Vagina (tissue), 2 donors: Measurements from ENCODE around the gene GREB1. TPM values are rescaled to one million over a fixed set of nuclear protein-coding genes. Genes with fewer than 3 reads are reported as not detected.

Experiments used
- DNase-seq, 2 donors: peaks; one replicate each; pipeline ENCODE4 v3.0.0-alpha.2; 2017; ENCODE audit errors: extremely low spot score in 2 of 2
- H3K27ac ChIP-seq: fragments of 200-600 bp; sonication (generic); one replicate; pipeline ENCODE4 v1.5.1; 2019
- H3K27me3 ChIP-seq: fragments of 200-600 bp; sonication (generic); one replicate; pipeline ENCODE4 v1.5.1; 2019
- H3K36me3 ChIP-seq, 2 donors: fragments of 200-600 bp; sonication (generic); one replicate each; pipeline ENCODE4 v1.5.1; 2017 to 2019
- H3K4me1 ChIP-seq: fragments of 200-600 bp; sonication (generic); one replicate; pipeline ENCODE4 v1.5.1; 2019
- H3K4me3 ChIP-seq, 2 donors: fragments of 200-600 bp; sonication (generic); 1 replicate in 1 of 2; 2 replicates in 1 of 2; pipeline ENCODE4 v1.5.1; 2016 to 2019
- H3K9me3 ChIP-seq: fragments of 200-600 bp; sonication (generic); one replicate; pipeline ENCODE4 v1.5.1; 2019
- POLR2A ChIP-seq, 2 donors: fragments of 450-650 bp; IDR thresholded peaks; one replicate each; pipeline ENCODE4 v1.6.1; 2017; ENCODE audit warnings: antibody characterized with exemption in 2 of 2, mild to moderate bottlenecking in 2 of 2, moderate library complexity in 2 of 2
- POLR2AphosphoS5 ChIP-seq, 2 donors: sonication (generic); formaldehyde crosslinking; IDR thresholded peaks; one replicate each; pipeline ENCODE4 v1.9.0; 2017; ENCODE audit warnings: antibody characterized with exemption in 2 of 2, mild to moderate bottlenecking in 2 of 2, low read depth in 1 of 2; ENCODE audit not compliant: insufficient read depth in 1 of 2
- intact Hi-C: fragments of 100-400 bp; cut with DNase I; formaldehyde crosslinking; loops from one replicate; pipeline ENCODE4 v1.15.1; 2023
- microRNA-seq: library from miRNA; unstranded; fragments of <30 nt; microRNA quantifications from one replicate; pipeline ENCODE4, GENCODE V29; 2017; ENCODE audit warnings: borderline number of aligned reads, borderline replicate concordance
- small RNA-seq: library from RNA; depleted of rRNA; stranded (forward); fragments of <200 nt; gene quantifications from one replicate; pipeline ENCODE3, GENCODE V24; 2016
- total RNA-seq: library from RNA; depleted of rRNA; stranded (reverse); fragments of >200 nt; gene quantifications from one replicate; pipeline ENCODE4 v1.2.3, GENCODE V29; 2016
- TF ChIP-seq, protein P1 (sequence below), 3 experiments: fragments of 450-650 bp in 2 of 3; fragments of 200-600 bp in 1 of 3; sonication (generic) in 1 of 3; IDR thresholded peaks; one replicate each; pipeline ENCODE4 v1.5.1; 2017 to 2019; ENCODE audit warnings: antibody characterized with exemption in 3 of 3, mild to moderate bottlenecking in 2 of 3, moderate library complexity in 2 of 3

GREB1 gene
- total RNA-seq, 1 donor from 2014 or later, result 35.4 TPM

DNA sequence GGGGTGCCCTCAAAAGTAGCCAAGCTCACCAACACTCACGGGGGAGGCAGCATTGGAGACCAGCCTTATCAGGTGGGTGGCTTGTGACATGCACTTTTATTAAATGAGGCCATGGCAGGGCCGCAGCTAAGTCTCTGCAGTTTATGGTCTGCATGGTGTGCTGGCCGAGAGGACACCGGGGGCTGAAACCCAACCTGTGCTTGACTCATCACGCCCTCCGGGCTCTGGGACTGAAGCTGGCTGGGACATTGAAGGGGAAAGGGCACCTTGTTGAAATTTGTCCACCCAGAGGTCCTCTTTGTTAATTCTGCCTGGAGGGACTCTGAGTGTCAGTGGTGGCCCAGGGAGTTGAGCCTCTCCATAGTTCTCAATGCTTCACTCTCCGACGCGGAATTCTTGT is 153.9 kb downstream of the GREB1 start:
- H3K4me3 ChIP-seq, result no peak overlapping the region
- intact Hi-C loops, result loop anchor here (5.0 kb wide), 1 partner anchor 90 kb away; no protein-coding TSS in a partner anchor
- H3K27ac ChIP-seq, result no peak overlapping the region

DNA sequence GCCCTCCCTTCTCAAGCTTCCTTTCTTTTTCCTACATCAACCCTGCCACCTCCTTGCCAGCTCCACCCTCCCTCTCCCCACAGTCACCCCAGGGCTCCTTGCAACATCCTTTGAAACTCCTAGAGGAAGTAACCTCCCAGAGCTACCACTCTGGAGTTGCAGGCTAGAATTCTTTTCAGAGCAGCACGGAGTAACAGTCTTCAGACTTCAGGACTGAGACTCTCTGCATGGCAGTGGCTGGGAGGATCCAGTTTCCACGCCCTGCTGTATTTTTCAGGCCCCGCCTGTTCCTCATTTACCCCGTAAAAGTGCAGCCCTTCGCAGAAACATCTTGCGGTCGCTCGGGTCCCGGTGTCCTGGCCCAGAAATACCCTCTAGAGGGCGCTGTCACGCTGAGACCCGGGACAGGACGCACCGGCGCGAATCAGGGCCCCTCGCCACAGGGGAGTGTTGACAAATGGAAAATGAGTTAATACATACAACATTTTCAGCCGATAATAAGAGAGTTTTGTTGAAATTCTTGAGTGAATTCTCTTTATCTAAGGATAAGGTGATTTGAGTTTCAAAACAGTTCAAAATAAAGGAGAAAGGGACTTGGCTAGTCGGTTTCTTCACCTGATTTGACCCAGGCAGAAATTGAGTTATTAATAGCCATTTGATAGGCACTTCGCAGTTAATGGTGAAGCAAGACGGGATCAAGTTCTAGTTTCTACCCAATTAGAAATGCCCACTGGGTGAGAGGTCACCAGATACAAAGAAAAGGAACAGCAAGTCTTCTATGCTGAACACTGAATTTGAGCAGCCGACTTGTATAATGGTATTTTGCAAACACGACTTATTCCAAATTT is 154.6 kb downstream of the GREB1 start:
- peak overlapping the region; percentile 53 for H3K27ac ChIP-seq
- intact Hi-C loops, result loop anchor here (5.0 kb wide), 1 partner anchor 89 kb away; no protein-coding TSS in a partner anchor

More for the DNA sequence above, 153.9 kb downstream of the GREB1 start:
- no peak for DNase-seq
- TF ChIP-seq, protein P1, sequence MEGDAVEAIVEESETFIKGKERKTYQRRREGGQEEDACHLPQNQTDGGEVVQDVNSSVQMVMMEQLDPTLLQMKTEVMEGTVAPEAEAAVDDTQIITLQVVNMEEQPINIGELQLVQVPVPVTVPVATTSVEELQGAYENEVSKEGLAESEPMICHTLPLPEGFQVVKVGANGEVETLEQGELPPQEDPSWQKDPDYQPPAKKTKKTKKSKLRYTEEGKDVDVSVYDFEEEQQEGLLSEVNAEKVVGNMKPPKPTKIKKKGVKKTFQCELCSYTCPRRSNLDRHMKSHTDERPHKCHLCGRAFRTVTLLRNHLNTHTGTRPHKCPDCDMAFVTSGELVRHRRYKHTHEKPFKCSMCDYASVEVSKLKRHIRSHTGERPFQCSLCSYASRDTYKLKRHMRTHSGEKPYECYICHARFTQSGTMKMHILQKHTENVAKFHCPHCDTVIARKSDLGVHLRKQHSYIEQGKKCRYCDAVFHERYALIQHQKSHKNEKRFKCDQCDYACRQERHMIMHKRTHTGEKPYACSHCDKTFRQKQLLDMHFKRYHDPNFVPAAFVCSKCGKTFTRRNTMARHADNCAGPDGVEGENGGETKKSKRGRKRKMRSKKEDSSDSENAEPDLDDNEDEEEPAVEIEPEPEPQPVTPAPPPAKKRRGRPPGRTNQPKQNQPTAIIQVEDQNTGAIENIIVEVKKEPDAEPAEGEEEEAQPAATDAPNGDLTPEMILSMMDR (IDR thresholded peaks at IDR 0.05), result no peak
- TF ChIP-seq POLR2AphosphoS5 (IDR thresholded peaks at IDR 0.05; ENCODE audit: insufficient read depth in 1 of 2, low read depth in 1 of 2), result no peak
- peaks cover 15% of the 10 kb centered on the region for H3K4me1 ChIP-seq
- H3K27me3 ChIP-seq, result no peaks in the 10 kb centered on the region
- no peaks in the 10 kb centered on the region for H3K9me3 ChIP-seq
- H3K36me3 ChIP-seq, result no peaks in the 10 kb centered on the region

DNA sequence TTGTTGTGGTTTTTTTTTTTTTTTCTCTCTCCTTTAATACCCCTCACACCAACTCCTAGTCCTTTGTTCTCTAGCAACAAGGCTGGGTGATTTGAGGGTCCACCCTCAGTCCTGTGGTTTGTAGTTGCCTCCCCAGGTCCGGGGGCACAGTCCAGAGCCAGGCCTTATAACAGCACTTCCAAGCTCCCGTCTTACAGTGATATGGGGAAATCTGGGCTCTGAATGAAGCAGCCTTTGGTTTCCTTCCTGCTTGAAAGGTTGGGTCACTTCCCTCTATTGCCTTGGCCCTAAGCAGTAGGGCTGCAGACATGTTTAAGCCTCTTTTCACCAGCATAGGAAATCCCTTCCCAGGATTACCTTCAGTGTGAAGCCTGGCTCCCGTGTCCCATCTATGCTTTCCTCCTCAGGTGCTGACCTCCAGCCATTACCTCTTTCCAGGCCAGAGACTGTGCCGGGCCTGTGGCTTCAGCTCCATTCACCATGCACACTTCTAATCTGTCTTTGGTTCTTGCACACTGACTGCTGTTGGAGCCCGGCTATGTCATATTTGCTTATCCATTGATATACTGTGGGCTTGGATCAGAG is 157.3 kb downstream of the GREB1 start:
- Histone ChIP-seq H3K9me3 (no peaks in the 10 kb centered on the region), H3K36me3 (no peaks in the 10 kb centered on the region), H3K4me3 (no peak overlapping the region), H3K27ac (no peak overlapping the region), H3K4me1 (peaks cover 15% of the 10 kb centered on the region), H3K27me3 (no peaks in the 10 kb centered on the region)
- TF ChIP-seq, protein P1 (IDR thresholded peaks at IDR 0.05), result no peak
- TF ChIP-seq POLR2AphosphoS5 (IDR thresholded peaks at IDR 0.05; ENCODE audit: insufficient read depth in 1 of 2, low read depth in 1 of 2), result no peak
- no peak for TF ChIP-seq POLR2A (IDR thresholded peaks at IDR 0.05)
- intact Hi-C loops, result no loop called here
- no peak for DNase-seq

More for the DNA sequence above, 154.6 kb downstream of the GREB1 start:
- Histone ChIP-seq H3K9me3 (no peaks in the 10 kb centered on the region), H3K27me3 (no peaks in the 10 kb centered on the region), H3K4me3 (peak overlapping the region; percentile 13 to 22), H3K36me3 (no peaks in the 10 kb centered on the region), H3K4me1 (peaks cover 15% of the 10 kb centered on the region)
- TF ChIP-seq POLR2A (IDR thresholded peaks at IDR 0.05) (no peak), POLR2AphosphoS5 (IDR thresholded peaks at IDR 0.05; ENCODE audit: insufficient read depth in 1 of 2, low read depth in 1 of 2) (peak in 1 of 2 donors; percentile 60)
- TF ChIP-seq, protein P1 (IDR thresholded peaks at IDR 0.05), result peak; percentile 16 to 80 (median 64)
- no peak for DNase-seq

Small RNA genes within 50 kb of the gene (microRNA-seq; reads per million reads assigned to microRNA genes)
- not detected for gene MIR4429

Small RNA genes within 50 kb of the gene (small RNA-seq; reads per million reads assigned to genes)
- gene MIR4429 (not detected), gene RN7SL674P (not detected), gene RNA5SP84 (not detected), gene RNU2-13P (not detected)

Other genes with a start within 250 kb of the GREB1 start
- 49.4 TPM for gene ROCK2, start 189.4 kb upstream of the GREB1 start, total RNA-seq
- 9.1 TPM for gene E2F6, start 67.9 kb upstream of the GREB1 start, total RNA-seq
- gene NTSR2, start 136.2 kb downstream of the GREB1 start, total RNA-seq, result not detected
- 67.5 TPM for gene LPIN1, start 212.6 kb downstream of the GREB1 start, total RNA-seq